Measurements from ENCODE around the gene ROMO1.
"Not testable (repeated sequence)": the region's sequence is repeated elsewhere in the genome, so short reads cannot be mapped to it uniquely, and the experiment has no call there.

The ROMO1 gene

GRCh38 chr20:35673884-35674283 lies 25.3 kb upstream of the ROMO1 start:
- DNase-seq: no peak
- in situ Hi-C loops (cut with HindIII; ENCODE audit: low pct_ligation_motif_present, low pct_unique_long_range_greater_than_20kb, low sequenced_read_pairs): no loop called here

GRCh38 chr20:35674921-35675320 lies 24.3 kb upstream of the ROMO1 start:
- DNase-seq: no peak
- in situ Hi-C loops (cut with HindIII; ENCODE audit: low pct_ligation_motif_present, low pct_unique_long_range_greater_than_20kb, low sequenced_read_pairs): no loop called here

GRCh38 chr20:35680452-35681183 lies 18.6 kb upstream of the ROMO1 start:
- in situ Hi-C loops (cut with HindIII; ENCODE audit: low pct_ligation_motif_present, low pct_unique_long_range_greater_than_20kb, low sequenced_read_pairs): no loop called here
- no peak for DNase-seq

GRCh38 chr20:35681960-35682359 lies 17.2 kb upstream of the ROMO1 start:
- in situ Hi-C loops (cut with HindIII; ENCODE audit: low pct_ligation_motif_present, low pct_unique_long_range_greater_than_20kb, low sequenced_read_pairs): no loop called here
- DNase-seq: no peak

GRCh38 chr20:35685368-35685767 lies 13.8 kb upstream of the ROMO1 start:
- in situ Hi-C loops (cut with HindIII; ENCODE audit: low pct_ligation_motif_present, low pct_unique_long_range_greater_than_20kb, low sequenced_read_pairs): not testable (repeated sequence)

GRCh38 chr20:35686872-35687271 lies 12.3 kb upstream of the ROMO1 start:
- in situ Hi-C loops (cut with HindIII; ENCODE audit: low pct_ligation_motif_present, low pct_unique_long_range_greater_than_20kb, low sequenced_read_pairs): not testable (repeated sequence)

More at GRCh38 chr20:35685368-35685767, 13.8 kb upstream of the ROMO1 start:
- not testable (repeated sequence) for DNase-seq

GRCh38 chr20:35690265-35690664 lies 8.9 kb upstream of the ROMO1 start:
- DNase-seq: no peak
- in situ Hi-C loops (cut with HindIII; ENCODE audit: low pct_ligation_motif_present, low pct_unique_long_range_greater_than_20kb, low sequenced_read_pairs): no loop called here

More at GRCh38 chr20:35686872-35687271, 12.3 kb upstream of the ROMO1 start:
- DNase-seq: not testable (repeated sequence)

- no peak for DNase-seq
- in situ Hi-C loops (cut with HindIII; ENCODE audit: low pct_ligation_motif_present, low pct_unique_long_range_greater_than_20kb, low sequenced_read_pairs): no loop called here
These were observed 3.9 kb upstream of the ROMO1 start for GRCh38 chr20:35695245-35695749.

GRCh38 chr20:35695978-35696377 lies 3.2 kb upstream of the ROMO1 start:
- no peak for DNase-seq
- in situ Hi-C loops (cut with HindIII; ENCODE audit: low pct_ligation_motif_present, low pct_unique_long_range_greater_than_20kb, low sequenced_read_pairs): no loop called here

GRCh38 chr20:35697696-35698297 lies 1.4 kb upstream of the ROMO1 start:
- in situ Hi-C loops (cut with HindIII; ENCODE audit: low pct_ligation_motif_present, low pct_unique_long_range_greater_than_20kb, low sequenced_read_pairs): no loop called here
- no peak for DNase-seq

GRCh38 chr20:35698298-35699126 lies 693 bp upstream of the ROMO1 start:
- DNase-seq: no peak
- in situ Hi-C loops (cut with HindIII; ENCODE audit: low pct_ligation_motif_present, low pct_unique_long_range_greater_than_20kb, low sequenced_read_pairs): no loop called here

GRCh38 chr20:35699957-35700624 lies 886 bp downstream of the ROMO1 start:
- DNase-seq: no peak
- in situ Hi-C loops (cut with HindIII; ENCODE audit: low pct_ligation_motif_present, low pct_unique_long_range_greater_than_20kb, low sequenced_read_pairs): no loop called here

- DNase-seq: no peak
- in situ Hi-C loops (cut with HindIII; ENCODE audit: low pct_ligation_motif_present, low pct_unique_long_range_greater_than_20kb, low sequenced_read_pairs): no loop called here
These were observed 1.5 kb downstream of the ROMO1 start for GRCh38 chr20:35700625-35701148.

GRCh38 chr20:35702051-35702823 lies 3.0 kb downstream of the ROMO1 start:
- no peak for DNase-seq
- in situ Hi-C loops (cut with HindIII; ENCODE audit: low pct_ligation_motif_present, low pct_unique_long_range_greater_than_20kb, low sequenced_read_pairs): no loop called here

GRCh38 chr20:35702824-35703695 lies 3.9 kb downstream of the ROMO1 start:
- in situ Hi-C loops (cut with HindIII; ENCODE audit: low pct_ligation_motif_present, low pct_unique_long_range_greater_than_20kb, low sequenced_read_pairs): no loop called here
- DNase-seq: no peak

GRCh38 chr20:35704514-35705261 lies 5.5 kb downstream of the ROMO1 start:
- in situ Hi-C loops (cut with HindIII; ENCODE audit: low pct_ligation_motif_present, low pct_unique_long_range_greater_than_20kb, low sequenced_read_pairs): no loop called here

More at GRCh38 chr20:35704514-35705261, 5.5 kb downstream of the ROMO1 start:
- no peak for DNase-seq
